Measurements from ENCODE around the gene TREML1. TPM values are rescaled to one million over a fixed set of nuclear protein-coding genes. Genes with fewer than 3 reads are reported as not detected.

TREML1 gene
- total and polyA plus RNA-seq, 7 donors = 0.48 to 3.3 TPM; not detected in 5

DNA sequence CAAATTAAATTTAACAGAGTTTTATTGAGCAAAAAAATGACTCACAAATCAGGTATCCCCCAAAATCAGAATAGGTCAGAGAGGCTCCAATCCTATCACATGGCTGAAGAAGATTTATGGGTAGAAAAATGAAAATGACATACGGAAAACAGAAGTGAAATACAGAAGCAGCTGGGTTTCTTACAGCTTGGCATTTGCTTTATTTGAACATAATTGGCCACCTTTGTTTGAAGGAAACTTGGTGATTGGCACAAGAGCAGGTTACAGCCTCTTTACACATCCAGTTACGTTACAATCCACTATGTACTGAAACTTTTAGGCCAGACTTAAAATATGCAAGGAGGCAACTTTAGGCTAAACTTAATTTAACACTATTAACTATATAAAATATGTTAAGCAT is 20.5 kb upstream of the TREML1 start:
- Histone ChIP-seq H3K9me3 (no peaks in the 10 kb centered on the region), H3K4me1 (no peaks in the 10 kb centered on the region), H3K4me3 (no peak overlapping the region), H3K27ac (no peak overlapping the region), H3K27me3 (no peaks in the 10 kb centered on the region), H3K36me3 (no peaks in the 10 kb centered on the region)
- DNase-seq = no peak
- TF ChIP-seq POLR2AphosphoS5 (IDR thresholded peaks at IDR 0.05) (no peak), EP300 (IDR thresholded peaks at IDR 0.05) (no peak), POLR2A (IDR thresholded peaks at IDR 0.05) (no peak)
- TF ChIP-seq, protein P1, sequence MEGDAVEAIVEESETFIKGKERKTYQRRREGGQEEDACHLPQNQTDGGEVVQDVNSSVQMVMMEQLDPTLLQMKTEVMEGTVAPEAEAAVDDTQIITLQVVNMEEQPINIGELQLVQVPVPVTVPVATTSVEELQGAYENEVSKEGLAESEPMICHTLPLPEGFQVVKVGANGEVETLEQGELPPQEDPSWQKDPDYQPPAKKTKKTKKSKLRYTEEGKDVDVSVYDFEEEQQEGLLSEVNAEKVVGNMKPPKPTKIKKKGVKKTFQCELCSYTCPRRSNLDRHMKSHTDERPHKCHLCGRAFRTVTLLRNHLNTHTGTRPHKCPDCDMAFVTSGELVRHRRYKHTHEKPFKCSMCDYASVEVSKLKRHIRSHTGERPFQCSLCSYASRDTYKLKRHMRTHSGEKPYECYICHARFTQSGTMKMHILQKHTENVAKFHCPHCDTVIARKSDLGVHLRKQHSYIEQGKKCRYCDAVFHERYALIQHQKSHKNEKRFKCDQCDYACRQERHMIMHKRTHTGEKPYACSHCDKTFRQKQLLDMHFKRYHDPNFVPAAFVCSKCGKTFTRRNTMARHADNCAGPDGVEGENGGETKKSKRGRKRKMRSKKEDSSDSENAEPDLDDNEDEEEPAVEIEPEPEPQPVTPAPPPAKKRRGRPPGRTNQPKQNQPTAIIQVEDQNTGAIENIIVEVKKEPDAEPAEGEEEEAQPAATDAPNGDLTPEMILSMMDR (IDR thresholded peaks at IDR 0.05) = no peak
- intact Hi-C loops (cut with DNase I) = no loop called here
- WGBS, 2 donors = 54 to 58% methylated on average over 2 of the region's 2 CpGs

DNA sequence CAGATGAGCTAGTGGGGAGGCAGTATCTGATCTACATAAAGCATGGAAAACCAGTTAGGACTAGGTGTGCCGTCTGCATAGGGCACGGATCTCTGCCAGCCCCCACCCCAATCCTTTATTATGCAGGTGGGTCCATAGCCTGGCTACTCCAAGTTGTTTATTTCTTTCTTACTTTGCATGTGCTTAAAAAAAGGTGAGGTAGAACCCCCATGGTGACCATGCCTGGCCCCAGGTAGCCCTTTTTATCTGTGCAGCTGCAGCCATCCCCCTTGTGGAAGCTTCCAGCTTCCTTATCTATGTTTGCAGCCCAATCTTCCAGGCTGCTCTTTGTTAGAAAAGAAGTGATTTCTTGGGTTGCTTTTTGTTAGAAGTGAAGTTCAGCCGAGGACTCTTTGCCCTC is 17.8 kb upstream of the TREML1 start:
- WGBS, 2 donors = 43 to 70% methylated on average over 3 of the region's 3 CpGs
- Histone ChIP-seq H3K9me3 (no peaks in the 10 kb centered on the region), H3K4me3 (no peak overlapping the region), H3K36me3 (no peaks in the 10 kb centered on the region), H3K27me3 (no peaks in the 10 kb centered on the region), H3K27ac (no peak overlapping the region), H3K4me1 (no peaks in the 10 kb centered on the region)
- DNase-seq = no peak
- intact Hi-C loops (cut with DNase I) = no loop called here
- no peak for TF ChIP-seq POLR2A (IDR thresholded peaks at IDR 0.05)
- TF ChIP-seq, protein P1 (IDR thresholded peaks at IDR 0.05) = no peak
- TF ChIP-seq POLR2AphosphoS5 (IDR thresholded peaks at IDR 0.05) = no peak
- TF ChIP-seq EP300 (IDR thresholded peaks at IDR 0.05) = no peak

DNA sequence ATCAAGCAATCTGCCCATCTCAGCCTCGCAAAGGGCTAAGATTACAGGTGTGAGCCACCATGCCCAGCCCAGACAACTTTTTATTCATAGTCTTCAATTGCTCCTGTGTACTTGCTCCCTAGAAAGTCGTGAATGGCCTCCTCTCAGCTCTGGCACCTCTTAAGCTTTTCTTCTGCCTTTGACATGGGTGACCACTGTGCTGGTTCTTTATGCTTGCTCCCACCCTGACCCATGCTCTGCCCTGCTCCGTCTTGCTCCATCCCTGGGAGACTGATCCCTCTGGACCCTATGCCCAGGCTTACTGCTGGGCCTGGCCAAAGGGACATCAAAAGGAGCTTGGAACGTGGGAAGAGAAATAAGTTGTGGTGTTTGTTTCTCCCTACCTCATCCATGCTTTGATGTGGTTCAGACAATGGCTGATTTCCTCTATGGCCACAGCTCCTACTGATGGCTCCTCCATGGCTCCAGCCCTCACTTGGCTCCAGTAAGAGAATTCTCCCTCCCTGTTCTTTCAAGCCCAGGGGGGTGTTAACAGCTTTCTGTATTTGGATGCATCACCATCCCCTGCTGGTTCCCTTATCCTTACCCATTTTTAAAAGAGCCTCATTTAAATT is 16.5 kb upstream of the TREML1 start:
- H3K27ac ChIP-seq = no peak overlapping the region
- TF ChIP-seq, protein P1 (IDR thresholded peaks at IDR 0.05) = no peak
- TF ChIP-seq EP300 (IDR thresholded peaks at IDR 0.05) (no peak), POLR2A (IDR thresholded peaks at IDR 0.05) (no peak), POLR2AphosphoS5 (IDR thresholded peaks at IDR 0.05) (no peak)
- H3K4me3 ChIP-seq = no peak overlapping the region
- 63 to 74% methylated on average over 4 of the region's 4 CpGs for WGBS, 2 donors
- DNase-seq = no peak
- H3K4me1 ChIP-seq = no peaks in the 10 kb centered on the region
- H3K27me3 ChIP-seq = no peaks in the 10 kb centered on the region
- intact Hi-C loops (cut with DNase I) = no loop called here
- no peaks in the 10 kb centered on the region for H3K9me3 ChIP-seq
- H3K36me3 ChIP-seq = no peaks in the 10 kb centered on the region

DNA sequence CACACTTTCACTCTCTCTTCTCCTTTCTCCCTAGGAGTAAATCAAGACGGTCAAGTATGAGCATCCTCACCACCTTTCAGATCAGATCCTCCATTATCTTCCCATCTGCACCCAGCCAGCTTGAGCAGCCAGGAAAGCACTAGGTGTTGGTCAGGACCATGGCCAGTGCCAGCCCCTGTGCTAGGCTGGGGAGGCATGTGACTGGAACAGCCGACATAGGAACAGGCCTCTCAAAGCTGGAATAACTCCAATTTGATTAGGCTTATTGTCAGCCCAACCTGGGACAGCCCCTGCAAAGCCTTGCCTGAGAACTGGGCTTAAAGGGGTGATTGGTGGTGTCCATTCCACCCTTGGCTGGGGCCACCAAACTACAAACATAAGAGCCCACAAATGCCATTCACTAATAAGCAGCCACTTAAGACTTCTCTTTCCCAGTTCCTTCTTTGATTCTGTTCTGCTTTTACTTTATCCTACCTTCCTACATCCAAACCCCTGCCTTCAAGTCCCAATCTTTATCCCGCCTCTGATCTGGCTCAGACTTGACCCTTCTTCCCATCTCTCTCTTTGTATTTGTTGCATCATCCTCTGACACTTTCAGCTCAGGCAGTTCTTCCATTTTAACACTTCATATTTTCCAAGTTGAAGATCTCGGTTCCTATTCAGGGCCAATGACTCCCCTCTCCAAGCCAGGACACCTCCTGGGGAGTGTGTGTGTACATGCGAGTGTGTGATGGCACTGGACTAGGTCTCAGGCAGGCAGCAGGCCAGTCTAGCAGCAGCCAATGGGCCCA is 13.2 kb upstream of the TREML1 start:
- Histone ChIP-seq H3K36me3 (no peaks in the 10 kb centered on the region), H3K4me3 (no peak overlapping the region), H3K27ac (no peak overlapping the region), H3K27me3 (no peaks in the 10 kb centered on the region), H3K9me3 (no peaks in the 10 kb centered on the region), H3K4me1 (no peaks in the 10 kb centered on the region)
- intact Hi-C loops (cut with DNase I) = no loop called here
- DNase-seq = no peak
- whole genome bisulfite sequencing, 2 donors = 68 to 71% methylated on average over 5 of the region's 5 CpGs
- TF ChIP-seq, protein P1 (IDR thresholded peaks at IDR 0.05) = no peak
- TF ChIP-seq EP300 (IDR thresholded peaks at IDR 0.05) = no peak
- no peak for TF ChIP-seq POLR2AphosphoS5 (IDR thresholded peaks at IDR 0.05)
- no peak for TF ChIP-seq POLR2A (IDR thresholded peaks at IDR 0.05)

All from sigmoid colon (tissue), 7 donors.